Peyer's patch (tissue), 4 donors: ENCODE measurements around the gene STUM. TPM values are rescaled to one million over a fixed set of nuclear protein-coding genes. Genes with fewer than 3 reads are reported as not detected.
"Not testable (repeated sequence)": the region's sequence is repeated elsewhere in the genome, so short reads cannot be mapped to it uniquely, and the experiment has no call there.

Experiments used
- DNase-seq, 3 donors: peaks; one replicate each; pipeline ENCODE4 v3.0.0-alpha.2; 2017 to 2019
- H3K27ac ChIP-seq, 4 donors: fragments of 200-600 bp; sonication (generic); one replicate each; pipeline ENCODE4 v1.5.1; 2016 to 2019
- H3K27me3 ChIP-seq, 2 donors: fragments of 200-600 bp; sonication (generic); one replicate each; pipeline ENCODE4 v1.5.1; 2019
- H3K36me3 ChIP-seq, 3 donors: fragments of 200-600 bp; sonication (generic); one replicate each; pipeline ENCODE4 v1.5.1; 2016 to 2019
- H3K4me1 ChIP-seq, 4 donors: fragments of 200-600 bp; sonication (generic); one replicate each; pipeline ENCODE4 v1.5.1; 2016 to 2019
- H3K4me3 ChIP-seq, 4 donors: fragments of 200-600 bp; sonication (generic); 1 replicate in 3 of 4; 2 replicates in 1 of 4; pipeline ENCODE4 v1.5.1; 2016 to 2019; ENCODE audit warnings: mild to moderate bottlenecking in 1 of 4
- H3K9me3 ChIP-seq, 4 donors: fragments of 200-600 bp; sonication (generic); one replicate each; pipeline ENCODE4 v1.5.1; 2016 to 2019; ENCODE audit warnings: mild to moderate bottlenecking in 1 of 4
- CTCF ChIP-seq, 6 experiments: fragments of 450-650 bp in 4 of 6; fragments of 200-600 bp in 2 of 6; sonication (generic) in 1 of 6; IDR thresholded peaks; one replicate each; pipeline ENCODE4 v1.5.1; 2017 to 2019; ENCODE audit warnings: antibody characterized with exemption in 6 of 6, mild to moderate bottlenecking in 3 of 6, moderate library complexity in 1 of 6
- POLR2A ChIP-seq, 2 donors: fragments of 450-650 bp; IDR thresholded peaks; one replicate each; pipeline ENCODE4 v1.5.1; 2017; ENCODE audit warnings: antibody characterized with exemption in 2 of 2, mild to moderate bottlenecking in 2 of 2, moderate library complexity in 2 of 2
- total RNA-seq, 4 donors: library from RNA; depleted of rRNA; stranded (reverse); fragments of >200 nt; gene quantifications; one replicate each; pipeline ENCODE4 v1.1.0, GENCODE V29; 2016

The STUM gene
- total RNA-seq = 1 to 10 TPM; 1.4 to 4.6 (median 2.9) TPM

- H3K27ac ChIP-seq = peak within 1 kb of the TSS in 3 of 4 donors; percentile 15 to 57 (median 46)
- no peaks in the 10 kb centered on the region for H3K27me3 ChIP-seq
- peak within 1 kb of the TSS; percentile 40 to 60 (median 54) for H3K4me3 ChIP-seq
- TF ChIP-seq CTCF (IDR thresholded peaks at IDR 0.05) = no peak
- TF ChIP-seq POLR2A (IDR thresholded peaks at IDR 0.05) = no peak
- peaks cover 0 to 37% (median 20%) of the 10 kb centered on the region in 4 donors for H3K4me1 ChIP-seq
- DNase-seq = peak in 2 of 3 donors; percentile 55 to 56
- no peaks in the 10 kb centered on the region for H3K36me3 ChIP-seq
- no peaks in the 10 kb centered on the region for H3K9me3 ChIP-seq
These were observed at the start of gene STUM for GRCh38 chr1:226548256-226549093. Gene STUM, plus strand, starts transcription at chr1:226548764. Its CDS starts 141 bp downstream, at chr1:226548905.

- not testable (repeated sequence) for H3K4me3 ChIP-seq, H3K4me1 ChIP-seq, H3K27ac ChIP-seq, DNase-seq, H3K36me3 ChIP-seq, H3K9me3 ChIP-seq, H3K27me3 ChIP-seq
These were observed 48.9 kb upstream of the STUM start for GRCh38 chr1:226499699-226500098.

- Histone ChIP-seq H3K36me3 (no peaks in the 10 kb centered on the region), H3K27ac (no peak overlapping the region), H3K27me3 (no peaks in the 10 kb centered on the region), H3K4me1 (no peaks in the 10 kb centered on the region), H3K9me3 (no peaks in the 10 kb centered on the region), H3K4me3 (no peak overlapping the region)
- DNase-seq = no peak
- no peak for TF ChIP-seq CTCF (IDR thresholded peaks at IDR 0.05)
- TF ChIP-seq POLR2A (IDR thresholded peaks at IDR 0.05) = no peak
These were observed 42.5 kb upstream of the STUM start for GRCh38 chr1:226506021-226506420.

GRCh38 chr1:226506921-226507320 is 41.6 kb upstream of the STUM start:
- TF ChIP-seq CTCF (IDR thresholded peaks at IDR 0.05) = no peak
- no peak for TF ChIP-seq POLR2A (IDR thresholded peaks at IDR 0.05)
- Histone ChIP-seq H3K4me3 (no peak overlapping the region), H3K4me1 (no peaks in the 10 kb centered on the region), H3K27ac (no peak overlapping the region), H3K36me3 (no peaks in the 10 kb centered on the region), H3K9me3 (no peaks in the 10 kb centered on the region), H3K27me3 (no peaks in the 10 kb centered on the region)
- no peak for DNase-seq

GRCh38 chr1:226510453-226510852 is 38.1 kb upstream of the STUM start:
- no peaks in the 10 kb centered on the region for H3K36me3 ChIP-seq
- H3K4me3 ChIP-seq = no peak overlapping the region
- H3K27ac ChIP-seq = no peak overlapping the region
- no peaks in the 10 kb centered on the region for H3K9me3 ChIP-seq
- DNase-seq = no peak
- no peaks in the 10 kb centered on the region for H3K4me1 ChIP-seq
- no peaks in the 10 kb centered on the region for H3K27me3 ChIP-seq
- TF ChIP-seq POLR2A (IDR thresholded peaks at IDR 0.05) = no peak
- TF ChIP-seq CTCF (IDR thresholded peaks at IDR 0.05) = no peak

- H3K4me1 ChIP-seq = no peaks in the 10 kb centered on the region
- no peak for DNase-seq
- no peaks in the 10 kb centered on the region for H3K9me3 ChIP-seq
- no peaks in the 10 kb centered on the region for H3K36me3 ChIP-seq
- no peak overlapping the region for H3K4me3 ChIP-seq
- no peaks in the 10 kb centered on the region for H3K27me3 ChIP-seq
- no peak for TF ChIP-seq POLR2A (IDR thresholded peaks at IDR 0.05)
- TF ChIP-seq CTCF (IDR thresholded peaks at IDR 0.05) = no peak
- H3K27ac ChIP-seq = no peak overlapping the region
These were observed 37.3 kb upstream of the STUM start for GRCh38 chr1:226511296-226511695.
